Activated CD8-positive, alpha-beta memory T cell treated with anti-CD3 and anti-CD28 coated beads for 24 hours (primary cell): Measurements from ENCODE around the gene IL17RE.
"Not testable (repeated sequence)": the region's sequence is repeated elsewhere in the genome, so short reads cannot be mapped to it uniquely, and the experiment has no call there.

Source experiments
- DNase-seq: peaks from one replicate; pipeline ENCODE4 v3.0.0-alpha.2; 2020

Gene IL17RE

GRCh38 chr3:9935966-9936510, 33.4 kb downstream of the IL17RE start:
- DNase-seq: no peak

- DNase-seq: no peak
Measured at GRCh38 chr3:9937486-9938238, 35.0 kb downstream of the IL17RE start.

- DNase-seq: no peak
Measured at GRCh38 chr3:9938966-9939365, 36.3 kb downstream of the IL17RE start.

GRCh38 chr3:9939906-9940305, 37.3 kb downstream of the IL17RE start:
- not testable (repeated sequence) for DNase-seq

DNA sequence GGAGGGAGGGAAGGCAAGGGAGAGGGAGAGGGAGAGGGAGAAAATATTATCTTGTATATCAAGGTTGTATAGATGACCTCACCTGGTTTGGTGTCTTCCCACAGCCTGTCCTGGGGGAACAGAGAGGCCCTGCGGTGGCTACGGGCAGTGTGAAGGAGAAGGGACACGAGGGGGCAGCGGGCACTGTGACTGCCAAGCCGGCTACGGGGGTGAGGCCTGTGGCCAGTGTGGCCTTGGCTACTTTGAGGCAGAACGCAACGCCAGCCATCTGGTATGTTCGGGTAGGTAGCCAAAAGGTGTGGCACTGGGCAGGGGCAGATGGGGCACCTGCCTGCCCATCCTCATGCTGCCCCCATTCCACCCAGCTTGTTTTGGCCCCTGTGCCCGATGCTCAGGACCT, 38.1 kb downstream of the IL17RE start:
- no peak for DNase-seq

- no peak for DNase-seq
Measured at GRCh38 chr3:9942164-9942563, 39.5 kb downstream of the IL17RE start.

GRCh38 chr3:9942934-9943690, 40.5 kb downstream of the IL17RE start:
- DNase-seq: no peak

GRCh38 chr3:9944271-9944670, 41.6 kb downstream of the IL17RE start:
- no peak for DNase-seq

GRCh38 chr3:9945358-9945757, 42.7 kb downstream of the IL17RE start:
- DNase-seq: no peak

DNA sequence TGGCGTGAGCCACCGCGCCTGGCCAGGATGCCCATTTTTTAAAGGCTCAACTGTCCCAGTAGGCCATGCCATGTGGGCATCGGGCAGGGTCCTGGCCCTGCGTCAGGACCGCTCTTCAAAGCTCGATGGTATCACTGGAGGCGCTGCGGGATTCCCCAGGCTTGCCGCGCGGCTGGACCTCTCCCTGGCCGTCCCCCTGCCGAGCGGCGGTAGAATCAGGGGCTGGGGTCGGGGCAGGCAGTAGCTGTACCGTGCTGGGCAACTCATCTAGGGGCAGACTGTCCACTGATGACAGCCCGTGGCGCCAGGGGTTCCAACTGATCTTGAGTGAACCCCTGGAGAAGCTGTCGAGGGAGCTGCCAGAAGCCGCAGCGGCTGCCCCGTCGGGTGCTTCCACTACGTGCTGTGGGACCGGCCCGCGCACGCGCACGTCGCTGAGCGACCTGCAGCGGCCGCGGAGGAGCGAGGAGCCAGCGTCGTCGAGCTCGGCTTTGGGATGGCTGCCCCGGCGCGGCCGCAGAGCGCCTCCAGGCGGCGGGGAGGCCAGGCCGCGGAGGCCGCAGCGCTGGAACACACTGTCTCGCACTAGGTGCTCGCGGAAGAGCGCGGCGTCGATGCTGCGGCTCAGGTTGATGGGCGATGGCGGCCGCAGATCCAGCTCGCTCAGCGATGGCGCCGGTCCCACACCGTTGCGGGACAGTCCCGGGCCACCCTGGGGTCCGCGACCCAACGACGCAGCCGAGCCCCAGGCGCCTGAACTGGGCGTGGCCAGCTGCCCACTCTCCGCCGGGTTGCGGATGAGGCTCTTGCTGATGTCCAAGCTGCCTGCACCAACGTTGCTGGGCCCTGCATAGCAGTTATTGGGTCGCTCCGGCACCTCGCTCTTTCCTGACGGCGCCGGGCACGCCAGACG, 43.7 kb downstream of the IL17RE start:
- peak; percentile 91 for DNase-seq

DNA sequence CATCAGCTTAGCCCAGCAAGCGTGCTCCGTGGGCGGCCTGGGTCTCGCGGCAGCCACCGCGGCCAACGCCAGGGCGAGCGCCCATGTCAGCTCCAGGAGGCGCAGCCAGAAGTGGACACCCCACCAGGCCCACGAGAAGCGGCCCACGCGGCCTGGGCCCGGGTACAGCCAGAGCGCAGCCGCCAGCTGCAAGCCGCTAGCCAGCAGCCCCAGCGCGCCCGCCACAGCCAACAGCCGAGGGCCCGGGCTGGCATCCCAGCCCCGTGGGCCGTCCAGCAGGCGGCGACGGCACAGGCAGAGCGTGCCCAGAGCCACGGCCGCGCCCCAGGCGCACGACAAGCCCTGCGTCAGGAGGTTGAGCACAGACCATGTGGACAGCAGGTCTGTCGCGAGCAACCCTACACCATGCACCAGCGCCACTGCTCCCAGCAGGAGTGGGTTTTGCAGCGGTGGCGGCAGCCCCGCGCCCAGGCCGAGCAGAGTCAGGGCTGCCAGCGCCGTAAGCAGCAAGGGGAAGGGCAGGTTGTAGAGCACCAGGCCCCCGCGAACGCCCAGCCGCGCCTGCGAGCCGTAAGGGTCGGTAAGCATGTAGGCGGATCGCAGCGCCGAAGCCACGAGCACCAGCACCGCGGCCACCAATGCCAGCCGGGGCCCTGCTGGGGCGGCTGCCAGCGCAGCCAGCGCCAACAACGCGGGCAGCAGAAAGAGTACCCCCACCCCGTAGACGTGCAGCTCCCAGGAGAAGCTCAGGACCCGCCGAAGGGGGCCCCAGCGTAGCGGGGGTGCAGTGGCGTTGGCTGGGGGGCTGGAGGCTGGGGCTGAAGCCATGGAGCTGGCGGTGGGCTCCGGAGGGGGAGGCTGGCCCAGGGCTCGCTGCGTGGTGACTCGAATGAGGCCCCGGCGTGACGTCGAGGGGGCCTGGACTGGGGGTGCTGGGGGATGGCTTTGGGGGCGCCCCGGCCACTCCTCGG, 44.7 kb downstream of the IL17RE start:
- DNase-seq: no peak

GRCh38 chr3:9948586-9948985, 45.9 kb downstream of the IL17RE start:
- DNase-seq: no peak

GRCh38 chr3:9949115-9949514, 46.5 kb downstream of the IL17RE start:
- no peak for DNase-seq

DNA sequence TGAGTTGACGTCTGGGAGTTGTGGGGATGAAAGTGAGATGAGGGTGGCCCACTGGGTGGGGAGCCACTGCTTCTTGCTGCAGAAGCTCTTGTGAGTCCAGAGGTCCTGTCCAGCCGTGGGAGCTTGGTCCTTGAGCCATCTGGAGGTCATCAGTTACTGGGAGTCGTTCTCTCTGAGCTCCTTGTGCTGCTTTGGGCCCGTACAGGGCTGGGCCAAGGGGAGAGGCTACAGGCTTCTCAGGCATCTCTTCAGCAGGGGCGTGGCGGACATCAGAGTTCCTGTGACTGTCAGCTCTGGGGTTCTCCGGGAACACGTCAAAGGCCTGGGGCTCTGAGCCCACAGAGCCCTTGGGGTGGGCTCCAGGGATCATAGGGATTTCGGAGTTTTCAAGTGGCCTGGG, 47.0 kb downstream of the IL17RE start:
- no peak for DNase-seq

DNA sequence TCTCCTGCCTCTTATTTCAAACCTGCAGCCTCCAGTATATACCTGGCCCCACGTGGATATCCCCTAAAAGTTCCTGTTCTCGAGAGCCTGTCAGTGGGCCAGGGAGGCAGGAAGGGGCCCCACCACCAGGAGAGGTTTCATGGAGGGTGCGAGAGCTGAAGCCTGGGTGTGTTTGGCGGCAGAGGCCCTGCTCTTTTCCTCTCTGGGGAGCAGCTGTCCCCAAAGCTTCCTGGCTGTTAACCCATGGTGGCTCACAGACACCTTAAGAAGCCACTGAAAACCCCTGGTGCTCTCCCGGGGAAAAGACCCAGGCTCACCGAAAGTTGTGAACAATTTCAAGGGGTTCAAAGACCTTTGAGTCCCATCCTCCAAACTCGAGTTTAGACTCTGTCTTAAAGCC, 48.5 kb downstream of the IL17RE start:
- DNase-seq: no peak

GRCh38 chr3:9951598-9951961, 48.9 kb downstream of the IL17RE start:
- no peak for DNase-seq

DNA sequence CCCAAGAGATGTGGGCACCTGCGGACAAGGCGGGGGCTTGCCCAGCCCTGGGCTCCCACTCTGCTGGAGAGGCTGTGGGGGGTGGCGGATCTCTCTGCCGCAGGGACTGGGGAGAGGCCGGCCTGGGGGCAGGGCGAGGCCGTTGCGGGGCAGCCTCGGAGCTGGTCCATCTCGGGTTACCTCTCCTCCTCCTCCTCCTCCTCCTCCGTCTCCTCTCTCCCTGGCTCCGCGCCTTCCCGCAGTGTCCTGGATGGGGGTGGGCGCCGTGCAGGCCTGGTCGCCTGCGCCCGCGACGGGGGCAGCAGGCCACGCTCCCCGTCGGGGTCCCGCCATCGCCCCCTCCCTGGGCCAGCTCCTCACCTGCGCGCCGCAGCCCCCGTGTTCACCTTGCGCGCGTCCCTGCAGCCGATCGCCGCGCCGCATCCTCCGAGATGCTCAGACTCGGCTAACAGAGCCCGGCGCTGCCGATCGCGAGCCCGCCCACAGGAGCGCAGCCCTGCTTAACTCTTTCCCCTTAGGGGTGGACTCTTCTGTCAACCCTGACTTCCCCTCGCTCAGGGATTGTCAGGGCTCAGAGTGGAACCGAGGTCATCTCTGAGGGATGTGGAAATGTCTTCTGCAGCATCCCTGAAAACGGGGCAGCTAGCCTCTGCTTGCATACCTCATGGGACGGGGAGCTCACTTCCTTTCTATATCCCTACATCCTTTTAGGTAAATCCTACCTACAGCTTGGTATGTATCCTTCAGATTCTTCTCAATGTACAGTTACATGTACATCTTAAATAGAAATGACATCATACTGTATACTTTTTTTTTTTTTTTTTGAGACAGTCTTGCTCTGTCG, 49.5 kb downstream of the IL17RE start, which contains the start of gene PRRT3:
Gene PRRT3, minus strand, starts transcription at position 447 of the 844 bp plus-strand sequence. CDS start 2,293 bp downstream, outside the sequence.
- peak; percentile 84 for DNase-seq

- DNase-seq: no peak
Measured at GRCh38 chr3:9955067-9955502, 52.4 kb downstream of the IL17RE start.

DNA sequence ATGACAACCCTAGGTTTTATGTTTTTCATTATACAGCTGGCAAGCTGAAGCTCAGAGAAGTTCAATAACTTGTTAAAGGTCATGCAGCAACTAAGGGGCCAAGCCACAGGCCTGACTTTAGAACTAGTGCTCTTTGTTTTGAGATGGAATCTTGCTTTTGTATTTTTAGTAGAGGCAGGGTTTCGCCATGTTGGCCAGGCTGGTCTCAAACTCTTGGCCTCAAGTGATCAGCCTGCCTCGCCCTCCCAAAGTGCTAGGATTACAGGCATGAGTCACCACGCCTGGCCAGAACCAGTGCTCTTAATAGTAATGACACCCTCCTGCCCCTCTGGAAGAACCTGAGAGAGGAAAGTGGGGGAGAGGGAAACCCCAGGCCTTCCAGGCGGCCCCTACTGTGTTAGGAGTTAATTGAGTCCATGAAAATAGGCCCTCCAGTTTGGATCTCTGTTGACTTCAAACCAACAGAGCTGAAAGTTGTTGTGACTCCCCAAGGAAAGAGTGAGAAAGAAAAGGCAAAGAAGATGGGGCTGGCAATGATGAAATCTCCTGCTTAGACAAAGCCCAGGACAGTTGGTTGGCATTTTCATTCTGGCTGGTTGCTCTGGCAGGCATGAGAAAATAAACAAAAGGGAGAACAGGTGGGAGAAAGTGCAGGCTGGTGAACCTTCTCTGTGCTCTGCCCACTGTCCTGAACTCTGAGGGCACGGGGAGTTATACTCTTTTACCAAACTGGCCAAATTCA, 53.1 kb downstream of the IL17RE start:
- no peak for DNase-seq

GRCh38 chr3:9957214-9957613, 54.6 kb downstream of the IL17RE start:
- no peak for DNase-seq
